ENCODE measurements around the gene EYS.
"Not testable (repeated sequence)": the region's sequence is repeated elsewhere in the genome, so short reads cannot be mapped to it uniquely, and the experiment has no call there.

EYS gene

GRCh38 chr6:65450451-65450850 lies 256.6 kb downstream of the EYS start:
- DNase-seq: no peak

- no peak for DNase-seq
Observed at GRCh38 chr6:65449926-65450325, 257.1 kb downstream of the EYS start.

DNA sequence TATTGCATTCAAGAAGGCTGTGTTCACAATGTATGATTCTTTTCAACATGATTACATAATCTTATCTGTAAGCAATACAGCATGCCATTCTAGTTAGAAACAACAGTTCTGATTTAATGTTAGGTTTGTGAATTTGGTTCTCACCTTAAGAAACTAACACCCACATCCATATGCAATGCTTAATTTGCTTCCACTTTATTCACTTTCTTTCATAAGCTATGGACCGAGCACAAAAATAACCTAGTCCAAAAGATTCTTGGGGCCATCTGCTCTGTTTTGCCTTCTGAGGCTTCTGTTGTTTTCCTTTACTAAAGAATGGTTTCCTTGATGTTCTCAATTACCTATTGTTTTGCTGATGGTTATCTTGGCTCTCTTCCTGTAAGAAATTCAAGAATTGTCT lies 258.2 kb downstream of the EYS start:
- DNase-seq: no peak

DNA sequence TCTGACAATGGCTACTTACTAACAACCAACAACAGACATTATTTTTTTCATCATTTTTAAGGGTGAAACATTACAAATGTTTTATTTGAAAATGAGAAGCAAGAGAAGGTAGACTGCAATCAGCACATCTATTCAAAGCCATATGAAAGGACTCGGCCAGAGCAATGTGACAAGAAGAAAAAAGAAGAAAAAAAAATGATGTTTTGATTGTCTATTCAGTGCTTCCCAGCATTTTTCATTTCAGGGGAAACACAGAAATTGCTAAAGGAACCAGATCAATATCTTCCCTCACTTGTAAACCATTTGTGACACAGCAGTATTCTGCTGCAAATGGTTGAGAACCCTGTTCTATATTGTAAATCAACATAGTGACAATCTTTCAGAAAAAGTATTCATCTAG lies 270.7 kb downstream of the EYS start:
- no peak for DNase-seq

- DNase-seq: no peak
Observed at GRCh38 chr6:65416621-65417020, 290.4 kb downstream of the EYS start.

GRCh38 chr6:65410309-65410708 lies 296.7 kb downstream of the EYS start:
- no peak for DNase-seq

GRCh38 chr6:65402564-65402963 lies 304.5 kb downstream of the EYS start:
- DNase-seq: no peak

DNA sequence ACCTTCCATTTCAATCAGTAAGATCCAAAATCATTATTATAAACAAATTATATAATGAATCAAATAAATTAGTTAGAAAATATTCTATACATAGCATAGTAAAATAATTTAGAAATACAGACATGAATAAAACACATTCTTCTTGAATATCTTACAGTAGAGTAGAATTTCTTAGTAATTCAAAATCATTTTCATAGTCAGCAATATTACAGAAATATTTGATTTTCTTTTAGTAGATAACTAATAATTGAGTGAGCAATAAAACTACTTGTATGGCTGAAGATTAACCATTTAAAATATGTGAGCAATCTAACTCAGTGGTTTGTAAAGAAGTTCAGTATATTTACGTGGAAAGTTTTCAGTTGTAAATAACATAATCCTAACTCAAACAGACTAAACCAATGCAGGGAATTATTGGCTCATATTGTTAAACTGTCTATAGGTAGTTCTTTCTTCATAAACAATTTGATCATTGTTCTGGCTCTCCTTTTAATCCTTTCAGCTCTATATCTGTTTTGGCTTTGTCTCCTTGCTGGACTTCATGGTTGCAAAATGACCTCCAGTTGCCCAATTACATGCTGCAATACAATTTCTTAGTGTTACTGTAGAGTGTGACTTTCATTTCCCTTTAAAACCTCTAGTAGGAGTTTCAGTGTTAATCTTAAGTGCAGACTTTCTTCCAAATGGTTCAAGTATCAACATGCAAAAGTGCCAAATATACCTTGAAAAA lies 307.5 kb downstream of the EYS start:
- no peak for DNase-seq

GRCh38 chr6:65398851-65399250 lies 308.2 kb downstream of the EYS start:
- no peak for DNase-seq

GRCh38 chr6:65350530-65350929 lies 356.5 kb downstream of the EYS start:
- DNase-seq: no peak

DNA sequence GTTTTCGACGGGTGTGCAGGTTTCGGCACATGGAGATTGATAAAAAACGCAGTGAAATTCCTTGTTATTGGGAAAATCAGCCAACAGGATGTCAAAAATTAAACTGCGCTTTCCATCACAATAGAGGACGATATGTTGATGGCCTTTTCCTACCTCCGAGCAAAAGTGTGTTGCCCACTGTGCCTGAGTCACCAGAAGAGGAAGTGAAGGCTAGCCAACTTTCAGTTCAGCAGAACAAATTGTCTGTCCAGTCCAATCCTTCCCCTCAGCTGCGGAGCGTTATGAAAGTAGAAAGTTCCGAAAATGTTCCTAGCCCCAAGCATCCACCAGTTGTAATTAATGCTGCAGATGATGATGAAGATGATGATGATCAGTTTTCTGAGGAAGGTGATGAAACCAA lies 404.4 kb downstream of the EYS start:
- not testable (repeated sequence) for DNase-seq

DNA sequence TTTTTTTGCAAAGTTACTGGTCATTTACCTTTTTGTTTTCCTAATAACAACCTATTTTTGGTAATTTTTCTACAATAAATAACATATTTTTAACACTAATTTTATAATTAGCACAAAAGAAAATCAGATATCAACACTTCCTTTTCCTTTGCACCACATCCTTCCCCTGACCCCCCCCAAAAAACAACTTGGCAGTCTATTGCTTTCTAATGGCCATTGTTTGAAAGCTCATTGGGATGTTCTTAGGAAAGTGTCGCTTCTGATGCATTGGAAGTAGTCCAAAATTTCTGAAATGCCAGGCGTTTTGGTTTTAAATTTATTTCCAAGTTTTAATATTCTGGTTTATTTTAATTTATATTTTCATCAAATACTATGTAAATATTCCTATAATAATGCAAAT lies 407.8 kb downstream of the EYS start:
- DNase-seq: no peak

DNA sequence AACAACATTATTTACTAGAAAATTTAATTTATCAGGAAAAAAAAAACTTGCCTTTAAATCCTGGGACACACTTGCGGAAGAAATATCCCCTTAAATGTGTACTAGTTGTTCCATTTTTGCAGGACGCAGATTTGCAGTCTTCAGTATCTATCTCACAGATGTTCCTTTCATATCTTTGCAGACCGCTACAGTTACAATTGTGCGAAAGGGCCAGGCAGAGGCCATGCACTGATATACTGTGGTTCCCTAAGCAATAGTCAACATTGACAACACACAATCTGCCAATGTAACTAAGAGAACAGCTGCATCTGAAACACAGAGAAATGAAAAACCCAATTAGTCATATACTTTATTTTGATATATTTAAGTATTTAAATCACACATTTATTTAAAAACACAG lies 411.2 kb downstream of the EYS start:
- no peak for DNase-seq

- DNase-seq: peak; percentile 19
Observed at GRCh38 chr6:65289491-65289890, 417.5 kb downstream of the EYS start.

- no peak for DNase-seq
Observed at GRCh38 chr6:65285275-65285674, 421.8 kb downstream of the EYS start.

DNA sequence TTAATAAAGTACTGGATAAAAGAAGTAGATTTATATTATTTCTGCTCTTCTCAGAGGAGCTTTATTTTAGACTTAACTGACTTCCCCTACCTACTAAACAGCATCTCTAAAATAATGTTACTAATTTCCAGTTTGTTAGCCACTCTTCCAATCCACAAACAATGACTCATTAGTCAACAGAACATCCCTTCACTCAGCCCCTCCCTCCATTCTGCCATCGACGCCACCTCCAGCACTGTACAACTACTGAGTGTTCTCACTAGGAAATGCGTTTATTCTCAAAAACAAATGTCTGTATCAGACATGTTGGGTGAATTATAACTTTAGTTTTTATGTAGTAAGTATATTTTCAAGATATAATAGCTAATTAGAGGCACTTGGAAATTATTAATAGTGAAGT lies 427.0 kb downstream of the EYS start:
- DNase-seq: no peak

GRCh38 chr6:65262241-65262640 lies 444.8 kb downstream of the EYS start:
- DNase-seq: no peak

DNA sequence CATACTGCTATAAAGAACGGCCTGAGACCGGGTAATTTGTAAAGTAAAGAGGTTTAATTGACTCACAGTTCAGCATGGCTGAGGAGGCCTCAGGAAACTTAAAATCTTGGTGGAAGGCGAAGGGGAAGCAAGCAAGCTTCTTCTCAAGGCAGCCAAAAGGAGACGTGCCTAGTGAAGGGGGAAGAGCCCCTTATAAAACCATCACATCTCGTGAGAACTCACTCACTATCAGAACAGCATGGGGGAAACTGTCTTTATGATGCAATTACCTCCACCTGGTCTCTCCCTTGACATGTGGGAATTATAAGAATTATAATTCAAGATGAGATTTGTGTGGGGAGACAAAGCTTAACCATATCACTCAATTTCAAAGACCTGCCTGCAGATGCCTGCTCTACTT lies 447.0 kb downstream of the EYS start:
- no peak for DNase-seq

- no peak for DNase-seq
Observed at GRCh38 chr6:65259059-65259458, 448.0 kb downstream of the EYS start.

DNA sequence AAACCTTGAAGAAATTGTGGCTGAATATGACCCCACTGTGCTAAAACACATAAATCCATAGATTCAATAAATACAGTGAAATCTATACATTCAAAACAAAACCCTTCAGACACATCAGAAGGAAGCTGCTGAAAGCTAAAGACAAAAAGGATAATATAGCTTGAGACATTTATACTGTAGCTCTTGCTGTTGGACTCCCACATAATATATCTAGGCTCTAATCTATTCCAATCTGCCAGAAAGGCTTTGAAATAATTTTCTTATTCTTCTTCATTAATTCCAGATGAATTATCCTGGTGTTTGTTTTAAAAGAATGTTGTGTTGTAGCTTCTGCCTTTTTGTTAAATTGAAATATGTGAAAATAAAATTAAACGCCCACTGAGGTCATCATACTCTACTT lies 454.0 kb downstream of the EYS start:
- DNase-seq: no peak

- no peak for DNase-seq
Observed at GRCh38 chr6:65248101-65248610, 458.9 kb downstream of the EYS start.

DNA sequence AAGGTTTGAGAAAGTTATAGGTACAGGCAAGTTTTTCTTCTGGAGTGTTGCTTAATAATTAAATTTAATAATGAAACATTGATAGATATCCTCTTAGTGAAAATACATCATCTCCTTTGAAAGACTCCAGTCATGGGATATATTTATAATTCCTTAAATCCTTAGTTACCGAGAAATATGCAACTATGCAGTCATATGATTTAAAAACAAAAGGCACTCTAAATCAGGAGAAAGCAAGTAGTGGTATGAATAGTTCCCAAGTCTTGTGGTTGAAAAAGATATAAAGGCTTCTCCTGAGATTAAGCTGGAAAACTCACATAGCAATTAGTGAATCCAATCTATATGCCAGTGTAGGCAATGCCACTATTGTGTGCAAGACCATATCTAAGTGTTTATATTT lies 475.4 kb downstream of the EYS start:
- no peak for DNase-seq

- DNase-seq: no peak
Observed at GRCh38 chr6:65229825-65230224, 477.2 kb downstream of the EYS start.

GRCh38 chr6:65221153-65221552 lies 485.9 kb downstream of the EYS start:
- no peak for DNase-seq

DNA sequence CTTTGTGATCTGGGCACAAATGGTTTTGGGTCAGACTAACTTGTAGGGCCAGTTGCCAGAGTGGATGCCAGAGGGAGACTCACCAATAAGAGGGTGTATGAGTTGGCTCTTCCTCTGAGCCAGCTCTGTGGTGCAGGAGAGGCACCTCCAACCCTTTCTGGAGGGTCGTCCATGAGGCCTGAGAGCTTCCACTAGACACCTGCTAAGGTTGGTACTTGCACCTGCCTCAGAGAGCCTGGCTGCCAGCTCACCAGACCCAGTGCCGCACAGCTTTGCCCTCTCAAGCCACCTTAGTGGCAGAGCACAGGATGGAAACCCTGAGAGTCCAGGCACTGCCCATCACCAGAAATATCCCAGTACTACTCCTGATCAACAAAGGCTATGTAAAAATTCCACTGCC lies 504.3 kb downstream of the EYS start:
- no peak for DNase-seq

Data from fibroblast of skin of scalp (primary cell).